ENCODE measurements around the gene PPM1G.

DNA sequence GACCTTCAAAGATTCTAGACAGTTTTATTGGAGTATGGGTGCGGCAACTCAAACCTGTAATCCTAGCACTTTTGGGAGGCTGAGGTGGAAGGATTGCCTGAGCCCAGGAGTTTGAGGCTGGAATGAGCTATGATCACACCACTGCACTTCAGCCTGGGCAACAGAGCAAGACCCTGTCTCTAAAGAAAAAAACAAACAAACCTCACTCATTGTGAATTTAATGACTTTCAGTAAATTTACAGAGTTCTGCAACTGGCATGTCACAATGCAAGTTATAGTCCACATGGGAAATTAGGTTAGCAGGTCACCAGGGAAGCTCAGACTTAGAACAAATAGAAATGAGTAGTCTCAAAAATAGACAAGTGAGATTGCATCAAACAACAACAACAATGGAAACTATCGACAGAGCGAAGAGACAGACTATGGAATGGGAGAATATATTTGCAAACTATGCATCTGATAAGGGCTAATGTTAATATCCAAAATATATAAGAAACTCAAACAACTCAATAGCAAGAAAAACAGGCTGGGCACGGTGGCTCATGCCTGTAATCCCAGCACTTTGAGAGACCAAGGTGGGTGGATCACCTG, 12.4 kb upstream of the PPM1G start:
- TF ChIP-seq EGR1 (IDR thresholded peaks at IDR 0.05; ENCODE audit: low read depth) (no peak), POLR2A (IDR thresholded peaks at IDR 0.05; ENCODE audit: borderline replicate concordance, extremely low read depth, insufficient read depth, insufficient read length) (no peak), YY1 (IDR thresholded peaks at IDR 0.05; ENCODE audit: extremely low read depth, insufficient replicate concordance, low read depth, low read length) (no peak)

Measured in HCT116 (cell line).